Fibroblast of lung (primary cell): ENCODE measurements around the gene CDCA4. TPM values are rescaled to one million over a fixed set of nuclear protein-coding genes. Genes with fewer than 3 reads are reported as not detected.
A peak's percentile ranks its signal among the peaks of the same experiment; 100 is the strongest.

Experiments
- DNase-seq, 2 donors: peaks; one replicate each; pipeline versions ENCODE4 v3.0.0 to v3.0.0-alpha.2; 2010; ENCODE audit warnings: low read depth in 2 of 2
- H2AFZ ChIP-seq: 2 replicates; pipeline ENCODE4 v1.5.1; 2012; ENCODE audit warnings: low read length, control low read depth, inconsistent platforms
- H3K27ac ChIP-seq: 2 replicates; pipeline ENCODE4 v1.5.1; 2011; ENCODE audit warnings: low read length, control low read depth; ENCODE audit not compliant: insufficient read depth
- H3K27me3 ChIP-seq: 2 replicates; pipeline ENCODE4 v1.5.1; 2011; ENCODE audit warnings: mild to moderate bottlenecking, low read length; ENCODE audit not compliant: control insufficient read depth, insufficient read depth
- H3K36me3 ChIP-seq: 2 replicates; pipeline ENCODE4 v1.5.1; 2011; ENCODE audit warnings: low read length; ENCODE audit not compliant: control insufficient read depth, insufficient read depth
- H3K4me1 ChIP-seq: 2 replicates; pipeline ENCODE4 v1.5.1; 2011; ENCODE audit warnings: low read length; ENCODE audit not compliant: control insufficient read depth, insufficient read depth; ENCODE audit errors: extremely low read depth
- H3K4me2 ChIP-seq: 2 replicates; pipeline ENCODE4 v1.5.1; 2011; ENCODE audit warnings: low read length, control low read depth; ENCODE audit not compliant: insufficient read depth; ENCODE audit errors: extremely low read depth
- H3K4me3 ChIP-seq, 4 experiments: fragments of 200-600 bp in 1 of 4; sonication (generic) in 1 of 4; replicated peaks in 1 of 4; 2 replicates each; pipeline ENCODE4 v1.5.1; 2011 to 2016; ENCODE audit warnings: low read length in 4 of 4, low read depth in 3 of 4, mild to moderate bottlenecking in 3 of 4, control low read depth in 2 of 4, inconsistent platforms in 1 of 4, mixed read lengths in 1 of 4; ENCODE audit not compliant: insufficient read depth in 1 of 4; ENCODE audit errors: control extremely low read depth in 1 of 4
- H3K79me2 ChIP-seq: 2 replicates; pipeline ENCODE4 v1.5.1; 2012; ENCODE audit warnings: mild to moderate bottlenecking, low read length, inconsistent platforms; ENCODE audit not compliant: control insufficient read depth, insufficient read depth
- H3K9ac ChIP-seq: 2 replicates; pipeline ENCODE4 v1.5.1; 2011; ENCODE audit warnings: mild to moderate bottlenecking, low read length, control low read depth; ENCODE audit not compliant: insufficient read depth
- H3K9me3 ChIP-seq: 2 replicates; pipeline ENCODE4 v1.5.1; 2012; ENCODE audit warnings: low read depth, low read length; ENCODE audit not compliant: control insufficient read depth, insufficient read depth
- H4K20me1 ChIP-seq: 2 replicates; pipeline ENCODE4 v1.5.1; 2011; ENCODE audit warnings: low read length; ENCODE audit not compliant: control insufficient read depth, insufficient read depth; ENCODE audit errors: extremely low read depth
- CTCF ChIP-seq, 2 donors: IDR thresholded peaks in 1 of 2; conservative IDR thresholded peaks in 1 of 2; 1 replicate in 1 of 2; 2 replicates in 1 of 2; pipeline ENCODE4 v1.5.1; 2011 to 2012; ENCODE audit warnings: low read length in 2 of 2, control low read depth in 1 of 2, inconsistent platforms in 1 of 2, low read depth in 1 of 2, mild to moderate bottlenecking in 1 of 2
- EZH2 ChIP-seq: IDR thresholded peaks from 2 replicates; pipeline ENCODE4 v1.5.1; 2012; ENCODE audit warnings: low read length, control low read depth, mild to moderate bottlenecking; ENCODE audit errors: missing control alignments
- polyA plus RNA-seq, 2 donors: library from polyadenylated mRNA; depleted of rRNA in 1 of 2; stranded (reverse) in 1 of 2; unstranded in 1 of 2; fragments of >200 nt; gene quantifications; 2 replicates each; pipeline ENCODE4 v1.2.1, GENCODE V29; 2011 to 2012; ENCODE audit warnings: missing spikeins in 1 of 2
- total RNA-seq: library from RNA; depleted of rRNA; stranded (reverse); fragments of >200 nt; gene quantifications from 2 replicates; pipeline ENCODE4 v1.2.1, GENCODE V29; 2014

CDCA4 gene
- total and polyA plus RNA-seq, 2 donors (not counting 1 experiment from before 2014, with no cell fraction given): 7.9 to 8.0 TPM

GRCh38 chr14:104974146-104974541, 46.7 kb downstream of the CDCA4 start:
- no peak for DNase-seq
- H3K79me2 ChIP-seq: no peaks in the 10 kb centered on the region
- H3K36me3 ChIP-seq: no peaks in the 10 kb centered on the region
- H3K27ac ChIP-seq: peak overlapping the region; percentile 14
- TF ChIP-seq EZH2 (no peak), CTCF (conservative IDR thresholded peaks at IDR 0.05 in 1 of 2, IDR thresholded peaks at IDR 0.05 in 1 of 2; ENCODE audit: low read depth in 1 of 2, low read length in 2 of 2) (no peak)
- H3K4me2 ChIP-seq: peak overlapping the region; percentile 63
- no peak overlapping the region for H3K9ac ChIP-seq
- H3K4me1 ChIP-seq: peaks cover 39% of the 10 kb centered on the region
- no peaks in the 10 kb centered on the region for H3K27me3 ChIP-seq
- no peaks in the 10 kb centered on the region for H3K9me3 ChIP-seq
- H2AFZ ChIP-seq: no peak overlapping the region
- H4K20me1 ChIP-seq: no peaks in the 10 kb centered on the region
- H3K4me3 ChIP-seq: peak overlapping the region in 2 of 4 experiments; percentile 6

- Histone ChIP-seq H4K20me1 (no peaks in the 10 kb centered on the region), H3K4me3 (peak overlapping the region in 1 of 4 experiments; percentile 36), H3K27ac (peak overlapping the region; percentile 92), H2AFZ (no peak overlapping the region), H3K79me2 (peaks cover 1% of the 10 kb centered on the region), H3K9me3 (no peaks in the 10 kb centered on the region), H3K27me3 (no peaks in the 10 kb centered on the region), H3K36me3 (no peaks in the 10 kb centered on the region), H3K4me1 (peaks cover 44% of the 10 kb centered on the region), H3K4me2 (peak overlapping the region; percentile 63), H3K9ac (peak overlapping the region; percentile 13)
- peak; percentile 95 to 97 for DNase-seq
- no peak for TF ChIP-seq EZH2
- TF ChIP-seq CTCF (conservative IDR thresholded peaks at IDR 0.05 in 1 of 2, IDR thresholded peaks at IDR 0.05 in 1 of 2; ENCODE audit: low read depth in 1 of 2, low read length in 2 of 2): no peak
These were observed 47.3 kb downstream of the CDCA4 start for GRCh38 chr14:104973385-104974145.

GRCh38 chr14:104973135-104973384, 47.8 kb downstream of the CDCA4 start:
- Histone ChIP-seq H3K4me2 (peak overlapping the region; percentile 49), H3K9me3 (no peaks in the 10 kb centered on the region), H3K9ac (peak overlapping the region; percentile 38), H4K20me1 (no peaks in the 10 kb centered on the region), H2AFZ (no peak overlapping the region), H3K4me3 (no peak overlapping the region), H3K27ac (peak overlapping the region; percentile 92), H3K27me3 (no peaks in the 10 kb centered on the region), H3K36me3 (no peaks in the 10 kb centered on the region), H3K4me1 (peaks cover 47% of the 10 kb centered on the region), H3K79me2 (peaks cover 1% of the 10 kb centered on the region)
- DNase-seq: no peak
- TF ChIP-seq EZH2 (no peak), CTCF (conservative IDR thresholded peaks at IDR 0.05 in 1 of 2, IDR thresholded peaks at IDR 0.05 in 1 of 2; ENCODE audit: low read depth in 1 of 2, low read length in 2 of 2) (no peak)
